Endodermal cell (in vitro differentiated cells): Measurements from ENCODE around the gene TNRC6C. TPM values are rescaled to one million over a fixed set of nuclear protein-coding genes. Genes with fewer than 3 reads are reported as not detected.

Source experiments
- DNase-seq: peaks from one replicate; pipeline ENCODE4 v3.0.0-alpha.2; 2017
- H3K27ac ChIP-seq: 2 replicates; pipeline ENCODE4 v1.5.1; 2013; ENCODE audit warnings: mild to moderate bottlenecking, low read depth, low read length, moderate library complexity
- H3K27me3 ChIP-seq: 2 replicates; pipeline ENCODE4 v1.6.1; 2013; ENCODE audit warnings: mild to moderate bottlenecking, low read length, moderate library complexity; ENCODE audit not compliant: insufficient read depth, control insufficient read depth, poor library complexity, severe bottlenecking
- H3K36me3 ChIP-seq: 2 replicates; pipeline ENCODE4 v1.7.0; 2013; ENCODE audit warnings: mild to moderate bottlenecking, low read length, moderate library complexity; ENCODE audit not compliant: control insufficient read depth, insufficient read depth
- H3K4me1 ChIP-seq: one replicate; pipeline ENCODE4 v1.7.0; 2013; ENCODE audit warnings: low read length; ENCODE audit not compliant: control insufficient read depth, insufficient read depth
- H3K4me3 ChIP-seq: 2 replicates; pipeline ENCODE4 v1.5.1; 2013; ENCODE audit warnings: mild to moderate bottlenecking, low read length, moderate library complexity
- H3K9ac ChIP-seq: 2 replicates; pipeline ENCODE4 v1.6.1; 2013; ENCODE audit warnings: mild to moderate bottlenecking, low read length, moderate library complexity; ENCODE audit not compliant: poor library complexity, severe bottlenecking; ENCODE audit errors: extremely low read depth
- H3K9me3 ChIP-seq: 2 replicates; pipeline ENCODE4 v1.6.1; 2013; ENCODE audit warnings: mild to moderate bottlenecking, low read length, moderate library complexity; ENCODE audit not compliant: control insufficient read depth
- H3K27ac Mint-ChIP-seq: 2 replicates; pipeline ENCODE4 v1.8.0; 2020; ENCODE audit warnings: mixed read lengths
- H3K27me3 Mint-ChIP-seq: 2 replicates; pipeline ENCODE4 v1.8.0; 2021; ENCODE audit warnings: mild to moderate bottlenecking, mixed read lengths; ENCODE audit not compliant: insufficient read depth
- H3K36me3 Mint-ChIP-seq: 2 replicates; pipeline ENCODE4 v1.8.0; 2020; ENCODE audit warnings: low read depth, mixed read lengths
- H3K4me1 Mint-ChIP-seq: 2 replicates; pipeline ENCODE4 v1.8.0; 2020; ENCODE audit warnings: mixed read lengths
- H3K4me3 Mint-ChIP-seq: 2 replicates; pipeline ENCODE4 v1.8.0; 2020; ENCODE audit warnings: mild to moderate bottlenecking, moderate library complexity, mixed read lengths
- H3K9me3 Mint-ChIP-seq: 2 replicates; pipeline ENCODE4 v1.8.0; 2020; ENCODE audit warnings: mild to moderate bottlenecking, mixed read lengths
- WGBS, 2 experiments: methylation state at CpG; one replicate each; pipeline versions ENCODE4 v1.1.5 to v1.1.7; 2013; ENCODE audit warnings: missing lambda C conversion rate in 2 of 2, mixed read lengths in 1 of 2; ENCODE audit not compliant: insufficient coverage in 1 of 2, insufficient read length in 1 of 2; 5-methylcytosine and 5-hydroxymethylcytosine counted together
- total RNA-seq, 2 donors: library from RNA; stranded (reverse); fragmentation: NEBNext Ultra II Directional in 1 of 2; extraction: Animal tissue kit (Norgen Biotek cat#: 25700) in 1 of 2; gene quantifications; 2 replicates in 1 of 2; 3 replicates in 1 of 2; pipeline ENCODE4 v1.2.1, GENCODE V29; 2021
- TF ChIP-seq, protein P1 (sequence below): fragments of 200-600 bp; sonication (generic); conservative IDR thresholded peaks from 2 replicates; pipeline ENCODE4 v1.5.0; 2021; ENCODE audit warnings: antibody characterized with exemption, mild to moderate bottlenecking

Gene TNRC6C
- total RNA-seq, 2 donors from 2014 or later: 22.4 to 40.2 TPM

DNA sequence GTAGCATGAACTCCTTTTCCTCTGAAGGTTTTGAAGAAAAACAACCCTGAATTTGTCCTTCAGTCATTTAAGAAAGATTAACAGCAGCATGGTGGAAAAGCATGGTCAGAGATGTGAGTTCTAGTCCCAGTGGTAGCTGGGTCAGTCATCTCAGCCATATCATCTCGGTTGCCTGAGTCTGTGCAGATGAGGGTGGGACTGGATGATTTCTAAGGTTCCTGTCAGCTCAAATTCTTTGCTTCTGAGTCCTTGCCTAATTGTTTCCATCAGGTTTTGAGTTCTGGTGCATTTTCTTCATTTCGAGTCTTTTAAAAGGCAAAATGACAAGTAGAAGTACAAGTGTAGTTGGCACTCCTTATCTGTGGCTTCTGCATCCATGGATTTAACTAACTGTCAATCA, 63.9 kb downstream of the TNRC6C start:
- DNase-seq: no peak
- H3K9me3 ChIP-seq: no peaks in the 10 kb centered on the region
- TF ChIP-seq, protein P1, sequence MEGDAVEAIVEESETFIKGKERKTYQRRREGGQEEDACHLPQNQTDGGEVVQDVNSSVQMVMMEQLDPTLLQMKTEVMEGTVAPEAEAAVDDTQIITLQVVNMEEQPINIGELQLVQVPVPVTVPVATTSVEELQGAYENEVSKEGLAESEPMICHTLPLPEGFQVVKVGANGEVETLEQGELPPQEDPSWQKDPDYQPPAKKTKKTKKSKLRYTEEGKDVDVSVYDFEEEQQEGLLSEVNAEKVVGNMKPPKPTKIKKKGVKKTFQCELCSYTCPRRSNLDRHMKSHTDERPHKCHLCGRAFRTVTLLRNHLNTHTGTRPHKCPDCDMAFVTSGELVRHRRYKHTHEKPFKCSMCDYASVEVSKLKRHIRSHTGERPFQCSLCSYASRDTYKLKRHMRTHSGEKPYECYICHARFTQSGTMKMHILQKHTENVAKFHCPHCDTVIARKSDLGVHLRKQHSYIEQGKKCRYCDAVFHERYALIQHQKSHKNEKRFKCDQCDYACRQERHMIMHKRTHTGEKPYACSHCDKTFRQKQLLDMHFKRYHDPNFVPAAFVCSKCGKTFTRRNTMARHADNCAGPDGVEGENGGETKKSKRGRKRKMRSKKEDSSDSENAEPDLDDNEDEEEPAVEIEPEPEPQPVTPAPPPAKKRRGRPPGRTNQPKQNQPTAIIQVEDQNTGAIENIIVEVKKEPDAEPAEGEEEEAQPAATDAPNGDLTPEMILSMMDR: no peak
- Mint-ChIP-seq H3K4me3 (no peak overlapping the region), H3K9me3 (no peaks in the 10 kb centered on the region), H3K36me3 (peaks cover 5% of the 10 kb centered on the region), H3K4me1 (no peaks in the 10 kb centered on the region), H3K27ac (no peak overlapping the region), H3K27me3 (no peaks in the 10 kb centered on the region)
- no peak overlapping the region for H3K4me3 ChIP-seq
- no peak overlapping the region for H3K9ac ChIP-seq
- H3K36me3 ChIP-seq: peaks cover 5% of the 10 kb centered on the region
- no peak overlapping the region for H3K27ac ChIP-seq
- H3K27me3 ChIP-seq: no peaks in the 10 kb centered on the region
- 96 to 100% methylated on average over 1 to 2 of the region's 2 CpGs for WGBS, 2 experiments
- H3K4me1 ChIP-seq: no peaks in the 10 kb centered on the region

DNA sequence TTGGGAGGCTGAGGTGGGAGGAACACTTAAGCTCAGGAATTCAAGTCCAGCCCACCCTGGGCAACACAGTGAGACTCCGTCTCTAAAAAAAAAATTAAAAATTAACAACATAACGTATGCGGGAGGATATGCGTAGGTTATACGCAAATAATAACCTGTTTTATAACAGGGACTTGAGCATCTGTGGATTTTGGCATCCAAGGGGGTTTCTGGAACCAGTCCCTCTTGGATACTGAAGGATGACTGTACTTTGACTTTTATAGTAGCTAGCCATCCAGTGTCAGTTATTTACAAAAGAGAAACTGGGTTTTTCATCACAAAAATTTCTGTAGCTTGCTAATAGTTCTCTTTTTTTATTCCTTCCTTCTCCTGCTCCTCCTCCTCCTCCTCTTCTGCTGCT, 64.5 kb downstream of the TNRC6C start:
- Histone ChIP-seq H3K27me3 (no peaks in the 10 kb centered on the region), H3K9ac (no peak overlapping the region), H3K9me3 (no peaks in the 10 kb centered on the region), H3K36me3 (peaks cover 4% of the 10 kb centered on the region), H3K4me3 (no peak overlapping the region), H3K4me1 (no peaks in the 10 kb centered on the region), H3K27ac (no peak overlapping the region)
- Mint-ChIP-seq H3K4me3 (no peak overlapping the region), H3K4me1 (no peaks in the 10 kb centered on the region), H3K9me3 (no peaks in the 10 kb centered on the region), H3K36me3 (peaks cover 5% of the 10 kb centered on the region), H3K27me3 (no peaks in the 10 kb centered on the region), H3K27ac (no peak overlapping the region)
- TF ChIP-seq, protein P1: no peak
- WGBS, 2 experiments: 92 to 96% methylated on average over 5 of the region's 5 CpGs
- no peak for DNase-seq

DNA sequence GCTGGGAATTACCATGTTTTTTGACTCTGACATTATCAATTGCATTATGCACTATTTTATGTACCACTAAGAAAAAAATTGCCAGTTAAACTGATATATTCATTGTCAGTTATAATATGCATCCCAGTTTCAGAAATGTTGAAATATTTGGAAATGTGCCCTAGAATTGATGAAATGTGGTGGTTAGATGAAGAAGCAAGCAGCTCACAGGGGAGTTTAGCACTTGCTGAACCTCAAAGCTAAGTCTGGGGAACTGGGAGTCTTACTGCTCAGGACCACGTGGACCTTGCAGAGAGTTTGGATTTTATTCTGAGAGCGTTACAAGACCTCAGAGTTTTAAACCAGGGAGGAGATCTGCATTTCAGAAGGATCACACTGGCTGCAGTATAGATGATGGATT, 67.9 kb downstream of the TNRC6C start:
- no peak overlapping the region for H3K4me3 ChIP-seq
- Mint-ChIP-seq H3K4me1 (no peaks in the 10 kb centered on the region), H3K9me3 (no peaks in the 10 kb centered on the region), H3K36me3 (peaks cover 2% of the 10 kb centered on the region), H3K27ac (no peak overlapping the region), H3K27me3 (no peaks in the 10 kb centered on the region), H3K4me3 (no peak overlapping the region)
- no peaks in the 10 kb centered on the region for H3K4me1 ChIP-seq
- 96% methylated on average over 2 of the region's 2 CpGs for WGBS, 2 experiments
- peaks cover 10% of the 10 kb centered on the region for H3K36me3 ChIP-seq
- H3K9ac ChIP-seq: no peak overlapping the region
- H3K27ac ChIP-seq: no peak overlapping the region
- DNase-seq: no peak
- TF ChIP-seq, protein P1: no peak
- H3K9me3 ChIP-seq: no peaks in the 10 kb centered on the region
- no peaks in the 10 kb centered on the region for H3K27me3 ChIP-seq
